Measurements from ENCODE around the gene AREL1. TPM values are rescaled to one million over a fixed set of nuclear protein-coding genes. Genes with fewer than 3 reads are reported as not detected.

Gene AREL1
- total and polyA plus RNA-seq, 2 donors (not counting 3 experiments of a cell fraction or from before 2014, with no cell fraction given): 46.4 to 67.2 TPM

DNA sequence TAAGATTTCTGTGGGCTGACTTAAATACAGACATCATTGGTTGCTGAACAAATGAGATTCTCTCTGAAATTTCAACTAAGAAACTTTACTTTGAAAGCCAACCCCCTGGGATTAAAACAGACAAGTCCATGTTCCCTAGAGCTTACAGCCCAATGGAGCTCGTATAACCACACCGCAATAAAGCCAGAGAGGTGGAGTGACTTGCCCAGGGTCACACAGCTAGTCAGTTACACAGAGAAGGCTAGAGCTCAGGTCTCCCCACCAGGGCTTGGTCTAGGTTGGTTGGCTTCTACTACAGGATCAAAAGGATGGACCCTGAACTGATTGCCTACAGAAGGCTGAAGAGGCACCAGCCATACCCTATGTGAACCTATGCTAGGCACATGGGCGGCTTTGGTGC is 92.0 kb downstream of the AREL1 start:
- Histone ChIP-seq H3K36me3 (ENCODE audit: control insufficient read depth in 2 of 2, extremely low read depth in 1 of 2, insufficient read depth in 2 of 2, low read length in 2 of 2) (no peaks in the 10 kb centered on the region), H3K9me1 (replicated peaks; ENCODE audit: control insufficient read depth, extremely low read depth, insufficient read depth, low read length) (no peaks in the 10 kb centered on the region), H3K4me3 (replicated peaks in 1 of 3; ENCODE audit: insufficient read depth in 1 of 3, low read depth in 1 of 3, low read length in 3 of 3) (no peak overlapping the region), H3K9me3 (replicated peaks; ENCODE audit: control insufficient read depth, insufficient read depth, low read length) (no peaks in the 10 kb centered on the region), H3K9ac (replicated peaks; ENCODE audit: extremely low read depth, insufficient read depth, low read length) (peak overlapping the region; percentile 64), H3K4me2 (ENCODE audit: insufficient read depth, low read length) (peak overlapping the region; percentile 21), H3K4me1 (ENCODE audit: control insufficient read depth, extremely low read depth, insufficient read depth, low read length) (peaks cover 59% of the 10 kb centered on the region), H3K27ac (ENCODE audit: insufficient read depth, low read depth, low read length) (peak overlapping the region; percentile 98), H3K79me2 (ENCODE audit: control insufficient read depth, insufficient read depth, low read length) (peaks cover 5% of the 10 kb centered on the region), H2AFZ (ENCODE audit: low read depth, low read length) (no peak overlapping the region), H3K27me3 (ENCODE audit: control insufficient read depth in 2 of 2, insufficient read depth in 2 of 2, low read length in 2 of 2) (no peaks in the 10 kb centered on the region), H4K20me1 (replicated peaks; ENCODE audit: control insufficient read depth, extremely low read depth, insufficient read depth, low read length) (no peaks in the 10 kb centered on the region)
- ChIA-PET POLR2A (interaction anchor here (0.6 to 2.3 kb wide), 6 partner anchors 9 to 131 kb away, joined by 3 to 11 read pairs (median 6); partner anchors contain the start of gene LTBP2), CTCF (interaction anchor here (1.1 to 7.8 kb wide), 6 partner anchors 10 to 92 kb away, joined by 3 to 87 read pairs (median 20); partner anchors contain the start of genes AREL1, FCF1 and LTBP2)
- peak; percentile 2 for TF ChIP-seq POLR2AphosphoS5 (IDR thresholded peaks at IDR 0.05; ENCODE audit: insufficient read depth, low read depth, low read length)
- TF ChIP-seq JUN (IDR thresholded peaks at IDR 0.05; ENCODE audit: borderline replicate concordance, insufficient read depth, insufficient read length, low read depth): no peak
- TF ChIP-seq GATA2 (IDR thresholded peaks at IDR 0.05; ENCODE audit: insufficient read depth, insufficient read length, low read depth, low read length): no peak
- TF ChIP-seq, protein P1, sequence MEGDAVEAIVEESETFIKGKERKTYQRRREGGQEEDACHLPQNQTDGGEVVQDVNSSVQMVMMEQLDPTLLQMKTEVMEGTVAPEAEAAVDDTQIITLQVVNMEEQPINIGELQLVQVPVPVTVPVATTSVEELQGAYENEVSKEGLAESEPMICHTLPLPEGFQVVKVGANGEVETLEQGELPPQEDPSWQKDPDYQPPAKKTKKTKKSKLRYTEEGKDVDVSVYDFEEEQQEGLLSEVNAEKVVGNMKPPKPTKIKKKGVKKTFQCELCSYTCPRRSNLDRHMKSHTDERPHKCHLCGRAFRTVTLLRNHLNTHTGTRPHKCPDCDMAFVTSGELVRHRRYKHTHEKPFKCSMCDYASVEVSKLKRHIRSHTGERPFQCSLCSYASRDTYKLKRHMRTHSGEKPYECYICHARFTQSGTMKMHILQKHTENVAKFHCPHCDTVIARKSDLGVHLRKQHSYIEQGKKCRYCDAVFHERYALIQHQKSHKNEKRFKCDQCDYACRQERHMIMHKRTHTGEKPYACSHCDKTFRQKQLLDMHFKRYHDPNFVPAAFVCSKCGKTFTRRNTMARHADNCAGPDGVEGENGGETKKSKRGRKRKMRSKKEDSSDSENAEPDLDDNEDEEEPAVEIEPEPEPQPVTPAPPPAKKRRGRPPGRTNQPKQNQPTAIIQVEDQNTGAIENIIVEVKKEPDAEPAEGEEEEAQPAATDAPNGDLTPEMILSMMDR (IDR thresholded peaks at IDR 0.05; ENCODE audit: extremely low read depth in 1 of 2, insufficient read depth in 1 of 2, low read depth in 1 of 2, low read length in 2 of 2): no peak
- no peak for TF ChIP-seq EZH2 (IDR thresholded peaks at IDR 0.05; ENCODE audit: borderline replicate concordance, low read depth, low read length, severe bottlenecking)
- no peak for TF ChIP-seq MAX (IDR thresholded peaks at IDR 0.05; ENCODE audit: insufficient read depth, insufficient read length)
- no TSS peak for BruUV-seq (replicated peaks)
- dilution Hi-C loops (cut with MboI; ENCODE audit: extremely low pct_ligation_motif_present, low sequenced_read_pairs) (no loop called here), intact Hi-C loops (cut with micrococcal nuclease) (loop anchor here (1.0 to 2.0 kb wide), 3 partner anchors 14 to 47 kb away; no protein-coding TSS in a partner anchor)
- DNase-seq (ENCODE audit: low read depth, low spot score) (no peak), FAIRE-seq (no peak)
